DMS153 (cell line): ENCODE results near the gene FAM120A.

Source experiments
- DNase-seq: peaks from one replicate; lab custom pipeline; 2025; lab: John Stamatoyannopoulos, UW

FAM120A gene

DNA sequence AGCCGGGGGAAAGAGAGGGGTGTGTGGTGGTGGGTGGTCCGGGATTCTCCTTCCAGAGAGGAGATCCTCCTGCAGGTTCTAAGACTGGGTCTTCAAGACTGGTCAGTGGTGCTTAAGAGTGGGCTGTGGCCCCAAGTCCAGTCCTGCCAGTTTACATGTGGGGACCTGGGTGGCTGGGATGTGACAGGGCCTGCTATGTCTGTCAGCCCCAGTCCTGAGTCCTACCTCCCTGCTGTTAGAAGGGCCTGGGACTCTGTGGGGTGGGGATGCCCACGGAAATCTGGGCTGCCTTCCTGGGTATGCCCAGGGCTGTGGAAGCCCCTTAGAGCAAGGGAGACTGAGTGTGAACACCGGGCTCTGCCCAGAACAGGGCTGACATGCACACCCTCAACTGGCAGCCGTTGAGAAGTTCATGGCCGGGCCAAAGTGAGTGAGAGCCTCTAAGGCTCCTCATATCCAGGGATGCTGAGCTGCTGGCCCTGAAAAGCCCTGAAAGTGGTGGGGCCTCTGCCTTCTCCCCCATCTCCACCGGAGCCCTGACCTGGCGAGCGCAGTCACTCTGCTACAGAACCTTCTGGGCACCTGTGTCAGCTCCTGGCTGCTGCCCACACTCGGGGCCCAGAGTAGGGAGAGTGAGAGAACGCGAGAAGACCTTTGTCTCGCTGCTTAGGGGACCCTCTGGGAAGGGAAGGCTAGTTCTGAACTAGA, 126.6 kb downstream of the FAM120A start:
- no peak for DNase-seq

DNA sequence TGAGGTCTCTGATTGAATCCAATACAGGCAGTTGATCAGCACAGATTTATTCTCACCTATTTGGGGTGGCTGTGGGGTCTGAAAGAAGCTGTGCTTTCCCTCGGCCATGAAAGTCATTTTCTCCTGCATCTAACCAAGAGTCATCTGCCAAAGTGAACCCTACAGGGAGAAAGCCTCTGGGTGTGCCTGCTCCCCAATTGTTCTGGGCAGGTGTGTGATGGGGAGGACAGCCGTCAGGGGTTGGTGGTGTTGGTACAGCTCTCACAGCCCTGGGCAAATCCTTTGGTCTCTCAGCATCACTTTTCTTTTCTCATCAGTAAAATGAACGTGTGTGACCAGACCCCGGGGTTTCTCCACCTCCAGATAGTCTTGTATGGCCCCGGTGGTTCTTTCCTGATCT, 127.4 kb downstream of the FAM120A start:
- no peak for DNase-seq

GRCh38 chr9:93579711-93580516, 128.4 kb downstream of the FAM120A start:
- no peak for DNase-seq

- DNase-seq = no peak
Observed at GRCh38 chr9:93580654-93581380, 129.3 kb downstream of the FAM120A start.

DNA sequence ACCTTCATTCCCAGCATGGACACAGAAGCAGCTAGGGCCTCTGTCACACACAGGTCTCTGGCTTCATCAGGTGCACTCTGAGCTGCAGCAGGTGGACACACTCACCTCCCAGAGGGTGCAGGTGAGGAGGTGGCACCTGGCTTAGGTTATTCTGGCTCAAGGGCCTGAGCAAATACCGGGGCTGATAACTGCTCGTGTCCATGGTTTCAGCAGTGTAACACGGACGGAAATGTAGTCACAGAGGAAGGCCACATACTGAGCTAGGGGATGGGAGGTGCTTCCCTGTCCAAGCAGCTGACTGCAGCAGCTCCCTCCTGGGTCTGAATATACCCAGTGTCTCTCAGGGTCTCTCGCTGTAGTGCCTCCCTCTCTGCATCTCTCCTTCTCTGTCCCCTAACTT, 130.6 kb downstream of the FAM120A start:
- DNase-seq = peak; percentile 97

DNA sequence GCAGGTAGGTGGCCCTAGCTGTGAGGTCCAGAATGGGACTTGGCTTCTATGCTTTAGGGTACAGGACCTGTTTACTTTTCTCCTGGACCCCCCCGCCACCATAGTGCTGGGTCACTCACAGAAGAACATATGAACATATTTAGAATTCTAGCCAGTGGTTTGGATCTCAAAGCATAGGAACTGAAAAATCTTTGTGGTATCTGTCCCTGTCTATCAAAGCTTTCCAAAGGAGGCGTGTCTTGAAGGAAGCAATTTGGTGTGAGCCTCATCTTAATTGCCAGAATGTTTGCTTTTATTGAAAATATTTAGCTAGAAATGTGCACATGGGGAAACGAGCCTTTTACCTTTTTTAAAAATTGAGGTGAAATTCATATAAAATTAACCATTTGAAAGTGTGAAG, 131.1 kb downstream of the FAM120A start:
- no peak for DNase-seq

GRCh38 chr9:93585259-93585658, 133.8 kb downstream of the FAM120A start:
- DNase-seq = no peak

- DNase-seq = no peak
Observed at GRCh38 chr9:93585695-93586094, 134.2 kb downstream of the FAM120A start.

- DNase-seq = no peak
Observed at GRCh38 chr9:93586290-93587057, 135.0 kb downstream of the FAM120A start.

DNA sequence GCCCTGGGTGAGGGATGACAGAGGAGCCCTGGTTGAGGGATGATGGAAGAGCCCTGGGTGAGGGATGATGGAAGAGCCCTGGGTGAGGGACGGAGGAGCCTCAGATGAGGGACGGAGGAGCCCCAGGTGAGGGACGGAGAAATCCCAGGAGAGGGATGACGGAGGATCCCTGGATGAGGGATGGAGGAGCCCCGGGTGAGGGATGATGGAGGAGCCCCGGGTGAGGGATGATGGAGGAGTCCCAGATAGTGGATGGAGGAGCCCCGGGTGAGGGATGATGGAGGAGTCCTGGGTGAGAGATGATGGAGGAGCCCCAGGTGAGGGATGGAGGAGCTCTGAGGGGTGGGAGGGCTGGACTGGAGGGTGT, 135.8 kb downstream of the FAM120A start:
- DNase-seq = no peak

GRCh38 chr9:93587651-93588347, 136.3 kb downstream of the FAM120A start:
- no peak for DNase-seq

DNA sequence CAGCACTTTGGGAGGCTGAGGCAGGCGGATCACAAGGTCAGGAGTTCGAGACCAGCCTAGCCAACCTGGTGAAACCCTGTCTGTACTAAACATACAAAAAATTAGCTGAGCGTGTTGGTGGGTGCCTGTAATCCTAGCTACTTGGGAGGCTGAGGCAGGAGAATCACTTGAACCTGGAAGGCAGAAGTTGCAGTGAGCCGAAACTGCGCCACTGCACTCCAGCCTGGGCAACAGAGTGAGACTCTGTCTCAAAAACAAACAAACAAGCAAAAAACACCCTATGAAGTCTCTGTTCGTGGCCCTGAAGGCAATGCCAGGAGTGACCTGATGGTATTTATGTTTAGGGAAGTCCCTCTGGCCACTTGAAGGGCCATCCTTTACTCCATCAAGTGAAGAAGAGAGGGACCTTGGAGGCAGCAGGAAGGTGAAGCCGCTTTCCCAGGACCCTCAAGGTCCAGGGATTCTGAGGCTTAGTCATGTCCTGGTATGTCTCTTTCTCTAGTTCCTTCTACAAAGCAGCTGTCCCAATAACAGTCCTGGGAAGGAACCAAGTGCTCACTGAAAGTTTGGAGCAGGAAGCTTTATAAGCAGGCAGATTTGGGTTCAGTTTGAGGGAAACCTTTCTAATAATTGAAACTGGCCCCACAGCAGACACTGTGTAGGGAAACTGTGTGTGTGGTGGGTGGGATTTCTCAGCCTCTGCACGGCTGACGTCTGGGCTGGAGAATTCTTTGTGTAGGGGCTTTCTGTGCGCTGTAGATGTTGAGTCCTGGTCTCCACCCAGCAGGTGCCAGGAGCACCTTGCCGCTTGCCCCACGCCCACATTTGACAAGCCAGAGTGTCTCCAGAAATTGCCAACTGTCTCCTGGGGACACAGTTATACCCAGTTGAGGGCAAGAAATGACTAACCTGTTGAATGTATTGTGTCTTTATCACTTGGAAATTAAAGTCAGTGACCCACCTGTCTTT, 137.4 kb downstream of the FAM120A start:
- DNase-seq = no peak

DNA sequence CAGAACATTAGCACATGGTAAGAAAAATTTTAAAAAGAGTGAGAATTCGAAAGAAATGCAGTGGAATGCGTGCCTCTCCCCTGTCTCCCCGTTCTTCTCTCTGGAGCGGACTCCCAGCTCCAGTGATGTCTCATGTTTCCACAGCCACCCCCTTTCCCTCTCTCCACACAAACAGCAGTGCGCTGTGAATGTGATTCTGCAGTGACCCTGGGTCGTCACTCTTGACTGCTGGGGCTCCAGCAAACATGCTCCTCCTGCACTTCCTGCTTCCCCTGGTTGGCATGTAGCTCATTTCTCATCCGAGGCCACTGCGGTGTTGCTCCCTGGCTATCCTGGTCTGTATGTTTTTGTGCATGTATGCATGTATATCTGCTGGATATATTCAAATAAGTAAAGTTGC, 138.2 kb downstream of the FAM120A start:
- DNase-seq = peak; percentile 63

DNA sequence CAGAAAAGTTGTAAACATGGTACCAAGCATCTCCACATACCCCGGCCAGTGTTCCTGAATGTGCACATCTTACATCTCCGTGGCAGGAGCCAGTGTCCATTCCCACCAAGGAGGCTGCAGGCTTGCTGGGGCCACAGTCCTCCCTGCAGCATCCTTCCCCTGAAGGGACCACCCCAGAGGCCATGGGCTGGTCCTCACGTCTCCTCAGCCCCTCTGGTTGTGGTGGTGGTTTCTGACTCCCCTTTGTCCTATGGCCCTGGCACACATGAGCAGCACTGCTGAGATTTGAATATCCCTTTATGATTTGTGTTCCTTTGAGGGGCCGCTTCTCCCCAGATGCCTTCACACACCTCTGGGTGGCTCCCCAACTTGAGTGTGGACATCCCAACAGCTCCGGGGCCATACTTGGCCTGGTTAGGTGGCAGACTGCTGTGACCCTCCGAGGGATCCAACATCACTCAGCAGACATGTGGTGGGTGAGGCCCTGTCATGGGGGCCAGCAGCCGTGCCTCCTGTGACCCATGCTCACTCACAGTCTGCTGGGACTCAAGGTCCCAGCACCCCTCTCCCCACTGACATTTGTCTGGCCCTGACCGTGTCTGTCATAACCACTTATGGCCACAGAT, 139.2 kb downstream of the FAM120A start:
- no peak for DNase-seq

- DNase-seq = no peak
Observed at GRCh38 chr9:93591301-93592007, 140.0 kb downstream of the FAM120A start.

DNA sequence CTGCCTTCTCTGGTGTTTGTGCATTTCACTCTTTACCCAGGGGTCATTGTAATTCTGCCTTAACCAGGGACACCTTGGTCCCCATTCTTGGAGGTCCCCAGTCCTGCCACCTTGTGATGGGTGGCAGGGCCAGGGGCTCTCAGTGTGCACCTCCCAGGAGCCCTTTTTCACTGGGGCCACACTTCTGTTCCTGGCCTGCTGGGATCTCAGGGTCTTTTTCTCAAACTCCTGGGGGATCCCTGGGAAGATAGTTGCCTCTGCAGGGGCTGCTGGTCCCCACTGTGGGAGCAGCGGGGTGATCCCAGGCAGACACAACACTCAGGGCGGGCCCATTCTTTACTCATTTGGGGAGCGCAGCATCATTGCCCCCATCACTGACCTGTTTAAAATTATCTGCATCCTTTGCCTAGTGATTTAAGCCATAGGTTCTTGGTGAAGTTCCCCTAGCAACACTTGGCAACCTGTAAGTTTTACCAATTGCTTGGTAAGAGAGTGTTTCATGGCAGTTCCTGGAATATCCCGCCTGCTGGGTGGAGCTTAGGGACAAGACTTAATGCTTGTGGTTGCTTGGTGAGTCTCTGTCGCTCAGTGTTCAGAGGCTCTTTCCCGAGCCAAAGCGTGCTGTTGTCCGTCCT, 140.6 kb downstream of the FAM120A start:
- no peak for DNase-seq

- DNase-seq = peak; percentile 67
Observed at GRCh38 chr9:93592643-93593021, 141.1 kb downstream of the FAM120A start.

GRCh38 chr9:93593144-93593658, 141.7 kb downstream of the FAM120A start:
- DNase-seq = no peak
